HG02798 (cell line): Measurements from ENCODE around the gene TSPAN10.
"Not testable (repeated sequence)": the region's sequence is repeated elsewhere in the genome, so short reads cannot be mapped to it uniquely, and the experiment has no call there.

ENCODE experiments used
- ATAC-seq: cut with Tn5 transposase; IDR thresholded peaks from one replicate; pipeline ENCODE4 v1.9.1; 2021; ENCODE audit warnings: mild to moderate bottlenecking; ENCODE audit not compliant: unreplicated experiment, poor library complexity

Gene TSPAN10

GRCh38 chr17:81636505-81637288, at the start of gene TSPAN10, which contains the start of gene NPLOC4:
Gene TSPAN10 (plus strand): TSS chr17:81637196. CDS start chr17:81642413, 5,217 bp downstream.
Gene NPLOC4 (minus strand): TSS chr17:81637112. CDS start chr17:81636930, 182 bp downstream.
- peak; percentile 91 for ATAC-seq

- no peak for ATAC-seq
These were observed 47.4 kb upstream of the TSPAN10 start for GRCh38 chr17:81589612-81590011.

- no peak for ATAC-seq
These were observed 46.9 kb upstream of the TSPAN10 start for GRCh38 chr17:81590121-81590520.

- ATAC-seq = no peak
These were observed 45.0 kb upstream of the TSPAN10 start for GRCh38 chr17:81591971-81592370.

DNA sequence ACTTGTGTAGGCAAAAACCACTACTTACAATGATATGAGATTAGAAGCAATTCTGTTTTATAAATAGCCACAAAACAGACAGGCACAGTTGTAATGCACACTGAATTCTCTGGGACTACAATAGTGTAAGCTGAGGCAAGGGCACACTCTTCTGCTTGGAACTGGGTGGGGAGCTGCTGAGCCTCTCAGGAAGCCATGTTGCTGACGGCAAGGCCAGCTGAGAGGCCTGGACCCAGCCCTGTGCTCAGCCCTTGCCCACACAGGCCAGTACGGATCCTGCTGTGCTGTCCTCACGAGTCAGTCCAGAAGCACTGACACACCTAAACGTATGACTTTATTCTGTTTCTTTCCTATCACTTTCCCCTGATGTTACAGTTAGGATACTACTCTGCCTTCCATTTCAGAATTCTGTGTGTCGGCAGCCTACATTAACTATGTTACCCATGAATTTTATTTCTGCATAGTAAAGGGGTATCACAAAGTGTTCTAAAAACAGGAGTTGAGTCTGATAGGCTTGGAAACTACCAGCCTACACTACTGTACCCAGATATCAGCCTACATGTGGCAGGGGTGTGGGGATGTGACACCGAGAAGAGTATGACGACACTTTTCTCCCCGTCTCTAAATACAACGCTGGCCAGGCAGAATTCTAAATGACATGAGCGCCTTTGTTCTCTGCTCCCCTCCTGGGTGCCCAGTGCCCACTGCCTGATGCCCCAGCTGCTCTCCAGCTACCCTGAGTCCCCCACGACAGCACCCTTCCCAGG, 43.7 kb upstream of the TSPAN10 start:
- ATAC-seq = no peak

DNA sequence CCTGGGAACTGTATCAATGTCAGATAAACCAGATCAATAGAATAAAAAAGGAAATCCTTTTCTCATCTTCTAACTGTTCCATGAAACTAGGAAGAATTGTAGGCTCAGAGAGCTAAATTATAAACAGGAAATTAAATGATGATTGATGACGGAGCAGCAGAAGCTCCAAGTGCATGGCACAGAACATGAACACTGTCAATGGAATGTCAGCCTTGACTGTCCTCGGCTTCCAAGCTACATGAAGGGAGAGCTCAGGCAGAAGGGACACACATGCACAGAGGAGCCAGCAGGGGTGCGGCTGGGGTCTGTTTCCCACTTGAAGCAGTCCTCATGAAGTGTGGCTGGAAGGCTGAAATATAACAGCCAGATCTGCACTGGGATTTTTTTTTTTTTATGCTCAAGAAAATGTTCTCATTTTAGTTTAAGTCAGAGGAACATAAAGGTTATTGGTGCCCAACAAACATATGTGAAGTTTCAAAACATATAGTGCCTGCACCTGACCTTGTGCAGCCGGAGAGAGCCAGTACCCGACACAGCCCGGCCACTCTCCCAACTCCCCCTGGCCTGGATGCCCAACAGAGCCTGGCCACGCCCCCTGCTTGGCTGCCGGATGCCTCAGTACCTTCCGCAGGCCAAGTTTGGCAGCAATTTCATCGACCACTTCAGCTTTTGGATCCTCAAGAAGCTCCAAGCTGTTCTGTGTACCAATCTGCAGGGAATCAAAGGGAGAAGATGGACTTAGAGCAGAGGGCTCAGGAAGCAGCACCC, 37.1 kb upstream of the TSPAN10 start:
- no peak for ATAC-seq

DNA sequence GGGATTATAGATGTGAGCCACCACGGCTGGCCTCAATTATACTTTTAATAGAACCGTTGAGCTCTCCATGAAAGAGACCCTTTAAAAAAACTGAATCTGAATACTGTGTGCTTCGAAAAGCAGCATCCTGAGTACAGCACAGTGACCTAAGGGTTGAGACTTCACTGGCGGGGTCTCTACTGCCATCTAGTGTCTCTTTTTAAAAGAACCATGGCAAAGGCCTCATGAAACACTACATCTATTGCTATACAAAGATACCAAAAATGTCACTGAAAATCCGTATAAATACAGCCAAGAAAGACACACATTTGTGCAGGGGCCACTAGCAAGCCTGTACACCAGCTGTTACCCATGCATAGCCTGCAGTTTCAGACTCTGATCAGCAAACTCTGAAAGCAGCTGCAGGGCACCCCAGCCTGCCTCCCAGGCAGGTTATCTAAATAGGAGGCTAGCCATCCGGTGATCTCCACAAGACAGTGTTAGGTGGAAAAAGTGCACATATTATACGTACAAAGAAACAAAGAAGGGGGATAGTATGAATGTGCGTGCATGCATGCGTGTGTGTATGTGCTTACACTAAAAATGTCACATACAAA, 35.4 kb upstream of the TSPAN10 start:
- ATAC-seq = peak; percentile 39

GRCh38 chr17:81603846-81604610, 33.0 kb upstream of the TSPAN10 start:
- no peak for ATAC-seq

GRCh38 chr17:81607431-81607830, 29.6 kb upstream of the TSPAN10 start:
- ATAC-seq = no peak

DNA sequence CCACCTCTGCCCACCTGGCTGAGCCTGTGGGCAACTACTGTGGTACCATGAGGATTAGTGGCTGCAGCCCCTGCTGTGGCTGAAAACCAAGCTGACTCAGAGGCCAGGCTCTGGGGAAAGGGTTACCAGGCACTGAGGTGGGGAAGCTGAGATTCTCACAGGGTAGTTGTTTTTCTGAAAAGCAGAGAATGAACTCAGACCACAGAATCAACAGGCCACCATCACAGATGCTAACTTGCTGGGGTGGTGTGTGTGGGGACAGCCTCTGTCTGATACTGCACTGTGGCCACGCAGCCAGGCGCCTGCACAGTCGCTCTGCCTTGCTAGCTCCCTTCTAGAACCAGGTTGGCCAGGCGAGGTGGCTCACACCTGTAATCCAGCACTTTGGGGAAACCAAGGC, 28.9 kb upstream of the TSPAN10 start:
- ATAC-seq = no peak

GRCh38 chr17:81608605-81609004, 28.4 kb upstream of the TSPAN10 start:
- no peak for ATAC-seq

DNA sequence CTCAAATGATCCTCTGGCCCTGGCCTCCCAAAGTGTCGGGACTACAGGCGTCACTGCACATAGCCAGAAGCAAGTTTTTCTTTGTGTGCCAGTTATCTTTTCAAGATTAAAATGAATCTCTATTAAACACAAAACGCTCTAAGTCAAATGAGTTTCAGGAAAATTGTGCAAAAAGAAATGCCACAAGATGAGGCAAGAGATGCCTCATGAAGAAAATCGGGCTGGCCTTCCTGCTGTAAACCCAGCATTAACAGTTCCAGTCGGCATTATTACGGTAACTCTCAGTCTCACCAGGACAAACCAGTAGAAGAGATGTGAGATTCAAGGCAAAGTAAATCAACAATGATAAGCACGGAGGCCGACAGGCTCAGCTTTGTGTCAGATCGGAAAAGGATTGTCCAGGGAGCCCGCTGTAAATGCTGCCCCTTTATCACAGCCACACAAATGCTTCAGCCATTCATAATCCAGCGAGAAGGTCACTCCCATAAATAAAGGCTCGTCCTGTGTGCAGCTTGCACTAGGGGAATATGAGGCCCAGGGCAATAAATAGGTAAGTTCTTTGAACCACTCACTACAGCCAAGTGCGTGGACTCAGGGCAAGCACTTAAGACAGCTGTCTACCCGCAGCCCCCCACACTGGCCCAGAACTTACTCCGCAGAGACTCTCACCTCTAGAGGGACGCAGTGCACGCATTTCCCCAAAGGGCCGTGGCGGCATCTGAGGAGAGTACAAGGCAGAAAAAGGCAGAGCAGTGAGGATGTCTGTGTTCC, 27.3 kb upstream of the TSPAN10 start:
- ATAC-seq = no peak

DNA sequence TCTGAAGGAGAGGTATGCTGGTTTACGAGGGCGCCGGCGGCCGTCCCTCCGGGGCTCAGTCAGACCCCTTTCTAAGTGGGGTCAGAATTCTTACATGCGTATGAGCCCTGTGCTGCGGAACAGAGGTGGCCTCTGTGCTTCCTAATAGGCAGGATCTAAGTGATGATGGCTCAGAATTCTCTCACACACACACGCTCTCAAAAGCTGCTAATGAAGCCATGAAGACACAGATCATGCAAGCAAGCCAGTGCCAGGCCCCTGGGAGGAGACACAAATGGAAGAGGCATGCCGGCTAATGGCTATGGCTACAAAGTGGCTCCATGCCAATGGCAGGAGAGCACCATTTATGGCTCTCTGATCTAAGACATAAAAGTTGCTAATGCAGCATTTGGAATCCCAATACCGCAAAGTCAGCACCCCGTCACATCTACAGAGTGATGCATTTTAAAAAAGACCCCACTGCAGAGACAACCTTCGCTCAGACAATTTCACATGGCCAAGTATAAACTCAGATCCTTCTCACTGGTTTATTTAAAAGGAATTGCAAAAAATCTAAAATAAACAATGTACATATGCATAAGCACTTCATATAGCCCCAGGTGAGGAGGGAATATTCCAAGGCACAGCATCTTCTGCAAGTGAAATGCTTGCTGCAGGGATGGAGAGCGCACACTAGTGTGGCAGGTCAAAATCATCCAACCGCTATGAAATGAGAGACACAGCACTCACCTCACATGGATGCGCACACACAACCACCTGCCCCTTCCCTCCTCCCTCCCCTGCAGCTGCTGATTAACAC, 24.6 kb upstream of the TSPAN10 start:
- no peak for ATAC-seq

GRCh38 chr17:81615401-81615930, 21.5 kb upstream of the TSPAN10 start:
- no peak for ATAC-seq

- no peak for ATAC-seq
These were observed 20.1 kb upstream of the TSPAN10 start for GRCh38 chr17:81616877-81617276.

DNA sequence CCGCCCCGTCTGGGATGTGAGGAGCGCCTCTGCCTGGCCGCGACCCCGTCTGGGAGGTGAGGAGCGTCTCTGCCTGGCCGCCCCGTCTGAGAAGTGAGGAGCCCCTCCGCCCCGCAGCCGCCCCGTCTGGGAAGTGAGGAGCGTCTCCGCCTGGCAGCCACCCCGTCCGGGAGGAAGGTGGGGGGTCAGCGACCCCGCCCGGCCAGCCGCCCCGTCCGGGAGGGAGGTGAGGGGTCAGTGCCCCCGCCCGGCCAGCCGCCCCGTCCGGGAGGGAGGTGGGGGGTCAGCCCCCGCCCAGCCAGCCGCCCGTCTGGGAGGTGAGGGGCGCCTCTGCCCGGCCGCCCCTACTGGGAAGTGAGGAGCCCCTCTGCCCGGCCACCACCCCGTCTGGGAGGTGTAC, 18.7 kb upstream of the TSPAN10 start:
- ATAC-seq = not testable (repeated sequence)

- no peak for ATAC-seq
These were observed 15.4 kb upstream of the TSPAN10 start for GRCh38 chr17:81621494-81622130.
